K562 (cell line): ENCODE data around the gene WDR76. TPM values are rescaled to one million over a fixed set of nuclear protein-coding genes. Genes with fewer than 3 reads are reported as not detected.

Experiments
- ATAC-seq: fragments of 200-7000 bp; cut with Tn5 transposase; 3 replicates; pipeline ENCODE4 v1.9.1; 2020; ENCODE audit warnings: moderate library complexity
- BruUV-seq: library from RNA; stranded (reverse); fragments of 400-500 nt; replicated peaks from 2 replicates; lab custom pipeline; 2021; lab: Mats Ljungman, UMichigan
- CTCF ChIA-PET: fragments of 300-600 bp; formaldehyde crosslinking; extraction: SDS; loops from one replicate; lab custom pipeline; 2021; ENCODE audit warnings: low intra/inter-chr PET ratio; lab: Yijun Ruan, JAX
- POLR2A ChIA-PET: fragments of 300-600, 350-650 bp; sonication (Branson Sonifier 250); formaldehyde crosslinking; extraction: SDS; loops from one replicate; lab custom pipeline; 2021; ENCODE audit warnings: antibody characterized with exemption, inconsistent platforms; lab: Yijun Ruan, JAX
- DNase-seq, 4 experiments: peaks; one replicate each; pipeline versions ENCODE4 v3.0.0 to v3.0.0-alpha.2; 2011 to 2018; ENCODE audit warnings: low spot score in 3 of 4, mixed read lengths in 3 of 4; ENCODE audit errors: extremely low read depth in 1 of 4
- FAIRE-seq: peaks from 2 replicates; lab custom pipeline; 2011; peaks lifted over from hg19 to GRCh38; lab: Jason Lieb, UNC
- H2AFZ ChIP-seq: 2 replicates; pipeline ENCODE4 v1.6.0; 2011; ENCODE audit warnings: low read depth, low read length, control low read depth, inconsistent platforms
- H3K27ac ChIP-seq: fragments of 200-600 bp; 3 replicates; pipeline ENCODE4 v1.8.0; 2011; ENCODE audit warnings: low read depth, mild to moderate bottlenecking, control low read depth, inconsistent platforms, low read length, moderate library complexity, mixed read lengths; ENCODE audit errors: extremely low read depth
- H3K27me3 ChIP-seq, 2 experiments: fragments of 300-600 bp in 1 of 2; 2 replicates in 1 of 2; 3 replicates in 1 of 2; pipeline versions ENCODE4 v1.6.0 to v1.8.0; 2011; ENCODE audit warnings: inconsistent platforms in 2 of 2, low read length in 2 of 2, mild to moderate bottlenecking in 1 of 2, mixed read lengths in 1 of 2, moderate library complexity in 1 of 2; ENCODE audit not compliant: control insufficient read depth in 2 of 2, insufficient read depth in 2 of 2
- H3K36me3 ChIP-seq: fragments of 300-600 bp; 3 replicates; pipeline ENCODE4 v1.8.0; 2011; ENCODE audit warnings: mild to moderate bottlenecking, low read length, inconsistent platforms; ENCODE audit not compliant: control insufficient read depth, insufficient read depth
- H3K4me1 ChIP-seq, 2 experiments: fragments of 200-600 bp in 1 of 2; replicated peaks in 1 of 2; 2 replicates in 1 of 2; 3 replicates in 1 of 2; pipeline versions ENCODE4 v1.5.1 to v1.8.0; 2011; ENCODE audit warnings: inconsistent platforms in 2 of 2, low read length in 2 of 2, mild to moderate bottlenecking in 1 of 2, mixed read lengths in 1 of 2, moderate library complexity in 1 of 2; ENCODE audit not compliant: control insufficient read depth in 2 of 2, insufficient read depth in 2 of 2
- H3K4me2 ChIP-seq: 2 replicates; pipeline ENCODE4 v1.6.1; 2011; ENCODE audit warnings: low read length, control low read depth, inconsistent platforms, mixed read lengths; ENCODE audit not compliant: insufficient read depth
- H3K4me3 ChIP-seq: fragments of 200-600 bp; sonication (generic), shearing (Covaris generic); 2 replicates; pipeline ENCODE4 v1.5.1; 2016; ENCODE audit warnings: control low read depth, inconsistent platforms
- H3K79me2 ChIP-seq: fragments of 200-600 bp; 3 replicates; pipeline ENCODE4 v1.8.0; 2011; ENCODE audit warnings: low read length, inconsistent platforms; ENCODE audit not compliant: control insufficient read depth, insufficient read depth
- H3K9ac ChIP-seq, 2 experiments: 2 replicates each; pipeline versions ENCODE4 v1.6.0 to v1.6.1; 2011; ENCODE audit warnings: low read depth in 2 of 2, low read length in 2 of 2, control low read depth in 1 of 2, inconsistent platforms in 1 of 2, mild to moderate bottlenecking in 1 of 2, mixed read lengths in 1 of 2; ENCODE audit not compliant: insufficient read depth in 1 of 2
- H3K9me1 ChIP-seq: one replicate; pipeline ENCODE4 v1.6.0; 2011; ENCODE audit warnings: inconsistent platforms, mild to moderate bottlenecking, low read length, moderate library complexity; ENCODE audit not compliant: control insufficient read depth, insufficient read depth
- H3K9me3 ChIP-seq: replicated peaks from 2 replicates; pipeline ENCODE4 v1.5.1; 2011; ENCODE audit warnings: low read depth, low read length, inconsistent platforms; ENCODE audit not compliant: control insufficient read depth, insufficient read depth
- H4K20me1 ChIP-seq: replicated peaks from 2 replicates; pipeline ENCODE4 v1.6.1; 2011; ENCODE audit warnings: low read length, inconsistent platforms, mixed read lengths; ENCODE audit not compliant: control insufficient read depth, insufficient read depth
- HNRNPK ChIP-seq: fragments of 200-400 bp; formaldehyde crosslinking; IDR thresholded peaks from one replicate; pipeline ENCODE4 v1.6.1; 2018; ENCODE audit warnings: mild to moderate bottlenecking, low read depth, low read length; ENCODE audit not compliant: poor library complexity, severe bottlenecking
- MAFG ChIP-seq: fragments of 450-650 bp; conservative IDR thresholded peaks from 2 replicates; pipeline ENCODE4 v1.6.1; 2016; ENCODE audit warnings: missing genetic modification characterization, missing compliant biosample characterization
- POLR2AphosphoS5 ChIP-seq: IDR thresholded peaks from 2 replicates; pipeline ENCODE4 v1.6.1; 2011; ENCODE audit warnings: mild to moderate bottlenecking, low read depth, low read length, moderate library complexity; ENCODE audit not compliant: control insufficient read depth, insufficient read depth
- POLR3A ChIP-seq: IDR thresholded peaks from 2 replicates; pipeline ENCODE4 v1.6.1; 2011; ENCODE audit warnings: borderline replicate concordance, mild to moderate bottlenecking, moderate library complexity; ENCODE audit not compliant: insufficient read length, insufficient read depth; ENCODE audit errors: extremely low read depth
- RBM14 ChIP-seq: fragments of 200-400 bp; formaldehyde crosslinking; IDR thresholded peaks from 2 replicates; pipeline ENCODE4 v1.6.1; 2018; ENCODE audit warnings: low read depth, mild to moderate bottlenecking, low read length, moderate library complexity, borderline replicate concordance; ENCODE audit not compliant: insufficient read depth
- TAF1 ChIP-seq: IDR thresholded peaks from 2 replicates; pipeline ENCODE4 v1.6.1; 2011; ENCODE audit warnings: mild to moderate bottlenecking, low read length, moderate library complexity; ENCODE audit not compliant: insufficient read depth, control insufficient read depth, severe bottlenecking; ENCODE audit errors: extremely low read depth
- WGBS: fragments of 100-300 bp; shearing (Covaris generic); methylation state at CpG from one replicate; pipeline ENCODE4 v1.1.6; 2016; ENCODE audit warnings: low coverage, mixed read lengths; ENCODE audit not compliant: insufficient coverage; ENCODE audit errors: missing lambda C conversion rate; 5-methylcytosine and 5-hydroxymethylcytosine counted together
- in situ Hi-C: fragments of 300-500 bp; cut with MboI; formaldehyde crosslinking; loops from 4 replicates; pipeline ENCODE4 v1.15.0; 2018; ENCODE audit warnings: inconsistent platforms, mixed read lengths
- intact Hi-C: fragments of 100-400 bp; cut with micrococcal nuclease; formaldehyde crosslinking; loops from 2 replicates; pipeline ENCODE4 v1.14.2; 2022
- polyA plus RNA-seq, 8 experiments: library from polyadenylated mRNA; depleted of rRNA in 4 of 8; stranded (reverse) in 5 of 8; unstranded in 3 of 8; fragments of >200 nt; fragmentation: Nextera tagmentation in 2 of 8; fragmentation: Illumina TruSeq in 1 of 8; extraction: Ambion mirVana in 2 of 8; extraction: Trizol in 1 of 8; gene quantifications; 2 replicates each; pipeline versions ENCODE4 v1.2.1 to v1.2.3, GENCODE V29; 2011 to 2014; ENCODE audit warnings: inconsistent platforms in 1 of 8, missing spikeins in 1 of 8
- total RNA-seq, 7 experiments: library from RNA; depleted of rRNA in 6 of 7; stranded (reverse); fragments of >200 nt in 6 of 7; fragmentation: Illumina TruSeq in 2 of 7; extraction: Trizol in 2 of 7; gene quantifications; 2 replicates each; pipeline versions ENCODE4 v1.2.1 to v1.2.3, GENCODE V29; 2011 to 2021; ENCODE audit warnings: low replicate concordance in 1 of 7

The WDR76 gene
- total and polyA plus RNA-seq, 9 of the 15 experiments (the other 6 are each of a cell fraction or from before 2014, with no cell fraction given), result 9.8 to 69.5 (median 44.4) TPM

DNA sequence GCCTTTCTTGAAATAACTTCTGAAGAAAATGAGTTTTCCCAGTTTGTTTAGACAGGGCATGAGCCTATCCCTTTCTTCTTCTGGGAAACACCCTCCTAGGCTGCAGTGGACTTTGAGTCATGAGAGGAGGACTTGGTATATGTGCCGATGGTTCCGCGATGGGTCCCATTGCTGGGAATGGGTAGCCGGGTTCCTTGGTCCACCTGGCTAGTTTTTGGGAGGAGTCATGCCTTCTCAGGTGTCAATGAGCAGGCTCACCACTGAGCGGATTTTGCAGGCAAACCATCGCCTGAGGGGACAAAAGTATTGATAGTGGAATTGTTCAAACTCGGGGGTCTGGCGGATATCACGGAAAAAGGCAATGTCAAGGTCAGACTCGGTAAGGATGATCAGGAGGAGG, 46.8 kb downstream of the WDR76 start:
- Histone ChIP-seq H3K9me3 (no peaks in the 10 kb centered on the region), H3K9me1 (peaks cover 5% of the 10 kb centered on the region), H3K9ac (no peak overlapping the region), H3K4me2 (no peak overlapping the region), H3K27ac (no peak overlapping the region), H3K4me3 (no peak overlapping the region), H4K20me1 (no peaks in the 10 kb centered on the region), H3K36me3 (peaks cover 64% of the 10 kb centered on the region), H2AFZ (no peak overlapping the region), H3K27me3 (no peaks in the 10 kb centered on the region), H3K4me1 (no peaks in the 10 kb centered on the region), H3K79me2 (no peaks in the 10 kb centered on the region)
- in situ Hi-C loops (no loop called here), intact Hi-C loops (no loop called here)
- WGBS, result 95% methylated on average over 9 of the region's 10 CpGs
- no peak for ATAC-seq
- POLR2A ChIA-PET, result interaction anchor here (0.8 kb wide), 1 partner anchor 21 kb away, joined by 3 read pairs; no protein-coding TSS in a partner anchor
- CTCF ChIA-PET, result interaction anchor here (2.2 kb wide), 1 partner anchor 192 kb away, joined by 21 read pairs; no protein-coding TSS in a partner anchor
- no peak for DNase-seq
- BruUV-seq, result no TSS peak
- TF ChIP-seq RBM14 (no peak), HNRNPK (no peak), TAF1 (no peak), POLR2AphosphoS5 (peak; percentile 15; the same call in 1 of the 2 replicates), POLR3A (no peak), MAFG (tag) (no peak)
- no peak for FAIRE-seq
